Cortex of kidney (tissue), 1 donor: ENCODE data around the gene SRGAP1.
"Not testable (repeated sequence)": the region's sequence is repeated elsewhere in the genome, so short reads cannot be mapped to it uniquely, and the experiment has no call there.

Experiments used
- DNase-seq: peaks from one replicate; lab custom pipeline; 2025; lab: John Stamatoyannopoulos, UW

Gene SRGAP1

DNA sequence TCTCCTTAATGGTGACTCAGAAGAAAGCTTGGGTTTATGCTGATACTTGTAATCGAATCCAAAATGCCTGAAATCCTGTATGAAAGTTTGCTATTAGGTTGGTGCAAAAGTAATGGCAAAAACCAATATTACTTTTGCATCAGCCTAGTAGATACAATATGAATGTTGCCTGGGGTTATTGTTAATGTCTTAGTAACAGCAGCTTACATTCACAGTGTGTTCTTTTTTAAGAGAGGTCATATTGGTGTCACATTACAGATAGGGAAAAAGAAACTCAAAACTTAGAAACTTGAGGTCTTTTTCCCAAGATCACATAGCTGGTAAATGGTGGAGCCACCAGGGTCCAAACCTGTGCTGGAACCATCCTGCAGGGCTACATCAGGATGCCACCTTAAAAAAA is 25.2 kb downstream of the SRGAP1 start:
- no peak for DNase-seq

DNA sequence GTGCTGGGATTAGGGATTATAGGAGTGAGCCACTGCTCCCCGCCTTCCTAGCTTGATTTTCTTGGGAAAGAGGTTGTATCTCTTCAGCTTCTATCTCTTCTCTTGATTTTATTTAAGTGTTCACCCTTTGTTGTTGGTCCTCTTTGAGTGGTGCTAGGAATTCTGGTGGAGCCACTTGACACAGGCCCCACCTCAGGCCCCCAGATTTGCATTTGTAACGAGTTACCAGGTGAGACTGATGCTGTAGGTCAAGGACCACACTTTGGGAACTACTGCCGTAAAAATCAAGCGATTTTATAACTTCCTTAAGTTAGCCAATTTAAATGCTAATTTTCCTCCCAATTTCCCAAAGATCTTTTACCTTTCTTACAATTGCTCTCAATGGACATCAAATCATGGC is 26.3 kb downstream of the SRGAP1 start:
- no peak for DNase-seq

- no peak for DNase-seq
These were observed 30.5 kb downstream of the SRGAP1 start for GRCh38 chr12:63874897-63875480.

GRCh38 chr12:63875703-63876102 is 31.2 kb downstream of the SRGAP1 start:
- no peak for DNase-seq

DNA sequence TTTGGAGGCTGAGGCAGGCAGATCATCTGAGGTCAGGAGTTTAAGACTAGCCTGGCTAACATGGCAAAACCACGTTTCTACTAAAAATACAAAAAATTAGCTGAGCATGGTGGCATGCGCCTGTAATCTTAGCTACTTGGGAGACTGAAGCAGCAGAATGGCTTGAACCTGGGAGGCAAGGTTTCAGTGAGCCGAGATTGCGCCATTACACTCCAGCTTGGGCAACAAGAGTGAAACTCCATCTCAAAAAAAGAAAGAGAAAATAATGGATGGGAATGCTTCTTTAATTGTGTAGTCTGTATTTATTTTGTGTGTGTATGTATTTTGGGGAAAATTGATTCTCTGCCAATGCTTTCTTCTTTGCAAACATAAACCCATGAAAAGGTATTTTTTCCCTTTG is 32.5 kb downstream of the SRGAP1 start:
- no peak for DNase-seq

DNA sequence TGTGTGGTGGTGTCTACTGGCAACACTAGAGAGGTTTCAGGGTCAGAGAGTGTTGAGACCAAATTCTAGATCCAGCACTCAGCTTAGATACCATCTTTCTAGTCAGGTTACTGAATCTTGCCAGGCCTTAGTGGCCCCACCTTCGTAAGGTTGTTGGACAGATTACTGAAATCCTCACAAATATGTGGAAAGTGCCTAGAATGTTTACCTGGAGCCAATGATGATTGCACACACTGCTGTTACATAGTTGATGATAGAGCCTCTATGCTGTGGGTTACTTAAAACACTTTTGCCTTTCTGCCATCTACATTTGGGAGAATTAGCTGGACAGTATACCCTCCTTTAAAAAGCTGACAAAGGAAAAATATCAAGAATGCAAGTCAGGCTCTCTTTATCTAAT is 33.2 kb downstream of the SRGAP1 start:
- DNase-seq: no peak

DNA sequence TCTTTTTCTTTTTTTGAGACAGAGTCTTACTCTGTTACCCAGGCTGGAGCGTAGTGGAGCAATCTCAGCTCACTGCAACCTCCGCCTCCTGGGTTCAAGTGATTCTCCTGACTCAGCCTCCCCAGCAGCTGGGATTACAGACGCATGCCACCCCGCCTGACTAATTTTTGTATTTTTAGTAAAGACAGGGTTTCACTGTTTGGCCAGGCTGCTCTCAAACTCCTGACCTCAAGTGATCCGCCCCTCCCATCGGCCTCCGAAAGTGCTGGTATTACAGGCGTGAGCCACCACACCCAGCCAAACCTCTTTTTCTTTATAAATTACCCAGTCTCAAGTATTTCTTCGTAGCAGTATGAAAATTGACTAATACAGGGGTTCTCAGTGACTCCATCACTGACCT is 35.7 kb downstream of the SRGAP1 start:
- DNase-seq: not testable (repeated sequence)

- no peak for DNase-seq
These were observed 36.3 kb downstream of the SRGAP1 start for GRCh38 chr12:63880742-63881263.

DNA sequence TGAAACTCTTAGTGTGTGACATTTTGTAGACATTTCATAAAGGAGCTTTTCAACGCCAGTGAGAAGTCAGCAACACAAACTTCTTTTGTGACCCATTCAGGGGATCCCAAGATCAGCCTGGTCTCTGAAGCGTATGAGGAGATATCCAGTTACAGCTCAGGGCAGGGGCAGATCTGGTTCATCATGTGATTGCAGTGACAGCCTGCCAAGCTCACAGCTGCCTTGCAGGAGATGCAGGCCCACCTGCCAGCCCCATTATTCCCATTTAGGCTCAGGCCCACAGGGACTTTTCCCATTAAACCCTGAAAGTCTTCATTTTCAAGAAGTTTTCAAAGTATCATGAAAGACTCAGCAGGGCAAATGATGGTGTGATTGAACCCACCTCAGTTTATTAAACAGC is 38.3 kb downstream of the SRGAP1 start:
- DNase-seq: no peak

DNA sequence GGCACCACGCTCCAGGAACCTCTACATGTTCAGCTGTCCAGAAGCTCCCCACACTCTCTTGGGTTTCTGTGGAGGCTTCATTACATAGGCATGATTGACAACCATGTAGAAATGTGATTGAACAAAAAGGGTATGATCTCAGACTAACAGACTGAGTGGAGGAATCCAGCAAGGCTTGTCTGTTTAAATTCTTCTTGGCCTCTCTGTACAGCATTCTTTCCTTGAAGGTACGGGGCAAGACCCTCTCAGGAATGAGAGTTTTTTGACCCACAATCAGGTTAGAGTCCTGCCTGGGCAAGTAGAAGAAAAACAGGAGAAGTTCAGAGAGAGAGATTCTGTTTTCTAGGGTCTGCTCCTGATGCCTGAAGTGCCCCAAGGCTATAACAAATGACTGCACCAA is 40.9 kb downstream of the SRGAP1 start:
- no peak for DNase-seq

- no peak for DNase-seq
These were observed 44.6 kb downstream of the SRGAP1 start for GRCh38 chr12:63888908-63889635.

GRCh38 chr12:63889721-63890509 is 45.4 kb downstream of the SRGAP1 start:
- DNase-seq: no peak

DNA sequence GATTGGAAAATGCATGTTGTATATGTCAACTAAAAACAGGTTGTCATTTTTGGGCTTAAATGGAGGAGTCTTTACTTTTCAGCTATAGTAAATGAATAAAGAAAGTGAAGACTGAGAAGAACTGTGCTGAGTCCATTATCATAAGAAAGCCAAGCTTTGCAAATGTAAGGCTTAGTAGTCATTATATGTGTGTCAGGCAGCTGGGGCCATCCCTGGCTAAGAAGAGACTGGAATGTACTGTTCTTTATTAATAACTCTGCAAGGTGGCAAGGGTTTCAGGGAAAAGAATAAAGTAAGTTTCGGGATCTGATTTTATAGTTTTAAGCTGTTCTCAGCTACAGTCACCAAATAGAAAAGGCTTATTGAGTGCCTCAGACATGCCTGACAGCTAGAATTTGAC is 48.7 kb downstream of the SRGAP1 start:
- no peak for DNase-seq

- no peak for DNase-seq
These were observed 49.6 kb downstream of the SRGAP1 start for GRCh38 chr12:63894132-63894531.

GRCh38 chr12:63895841-63896240 is 51.3 kb downstream of the SRGAP1 start:
- no peak for DNase-seq

GRCh38 chr12:63897931-63898330 is 53.4 kb downstream of the SRGAP1 start:
- no peak for DNase-seq

- DNase-seq: no peak
These were observed 54.4 kb downstream of the SRGAP1 start for GRCh38 chr12:63898764-63899337.

DNA sequence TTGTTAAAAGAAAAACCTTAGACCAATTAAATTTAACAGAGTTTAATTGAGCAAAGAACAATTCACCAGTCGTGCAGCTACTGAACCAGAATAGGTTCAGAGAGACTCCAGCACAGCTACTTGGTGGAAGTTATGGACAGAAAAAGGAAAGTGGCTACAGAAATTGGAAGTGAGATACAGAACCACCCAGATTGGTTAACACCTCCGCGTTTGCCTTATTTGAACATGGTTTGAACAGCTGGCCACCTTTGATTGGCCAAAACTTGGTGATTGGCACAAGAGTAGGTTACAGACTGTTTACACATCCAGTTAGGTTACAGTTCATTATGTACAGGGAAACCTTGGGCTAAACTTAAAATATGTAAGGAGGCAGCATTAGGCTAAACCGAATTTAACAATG is 54.9 kb downstream of the SRGAP1 start:
- DNase-seq: no peak

DNA sequence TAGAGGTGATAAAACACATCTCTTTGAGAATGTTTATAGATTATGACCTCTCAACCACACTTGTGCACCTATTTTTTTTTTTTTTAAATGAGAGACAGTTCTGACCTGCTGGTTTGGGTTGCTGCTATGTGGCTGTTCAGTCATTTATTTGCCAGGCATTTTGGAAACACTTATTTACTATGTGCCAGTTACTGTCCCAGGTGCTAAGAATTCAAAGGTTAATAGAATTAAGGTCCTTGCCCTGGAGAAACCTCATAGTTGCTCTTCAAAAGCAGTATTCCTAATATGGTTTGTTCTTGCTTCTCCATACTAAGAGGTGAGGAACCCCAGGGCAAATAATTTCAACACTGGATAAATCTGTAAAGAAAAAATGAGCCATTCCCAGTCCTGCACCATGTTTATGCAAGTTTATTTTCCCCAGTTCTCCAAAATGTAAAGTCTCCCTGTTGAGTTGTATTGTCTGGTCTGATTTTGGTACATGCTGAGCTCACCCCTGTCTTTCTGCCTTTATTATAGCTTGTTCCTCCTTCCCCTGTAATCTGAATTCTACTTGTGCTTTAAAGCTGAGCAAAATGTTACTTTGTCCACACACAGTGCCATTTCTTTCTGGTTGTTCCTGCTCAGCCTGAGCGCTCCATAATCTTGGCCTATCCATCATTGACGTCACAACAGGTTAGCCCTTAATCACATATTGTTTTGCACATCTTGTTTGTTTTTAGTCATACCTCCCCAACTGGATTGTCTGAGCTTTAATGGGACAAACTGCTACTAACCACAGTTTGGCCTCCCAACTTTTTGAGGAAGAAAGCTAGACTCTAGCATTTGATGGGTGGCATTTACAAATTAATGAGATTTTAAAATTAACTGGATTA is 56.7 kb downstream of the SRGAP1 start:
- no peak for DNase-seq

- DNase-seq: no peak
These were observed 60.2 kb downstream of the SRGAP1 start for GRCh38 chr12:63904653-63905052.

GRCh38 chr12:63905544-63905943 is 61.0 kb downstream of the SRGAP1 start:
- no peak for DNase-seq

DNA sequence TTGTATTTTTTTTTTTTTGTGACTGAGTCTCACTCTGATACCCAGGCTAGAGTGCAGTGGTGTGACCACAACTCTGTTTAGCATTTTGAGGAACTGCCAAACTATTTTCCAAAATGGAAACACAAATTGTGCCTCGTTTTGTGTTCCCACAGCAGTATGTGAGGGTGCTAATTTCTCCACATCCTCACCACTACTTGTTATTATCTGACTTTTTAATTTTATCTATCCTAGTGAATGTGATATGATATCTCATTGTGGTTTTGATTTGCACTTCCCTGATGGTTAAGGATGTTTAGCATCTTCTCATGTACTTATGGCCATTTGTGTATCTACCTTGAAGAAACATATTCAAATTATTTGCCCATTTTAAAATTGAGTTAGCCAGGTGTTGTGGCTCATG is 62.4 kb downstream of the SRGAP1 start:
- DNase-seq: no peak
